Measurements from ENCODE around the gene LRRC70. TPM values are rescaled to one million over a fixed set of nuclear protein-coding genes. Genes with fewer than 3 reads are reported as not detected.

Gene LRRC70
- total and polyA plus RNA-seq, 4 donors: 2.5 to 13.1 (median 9.6) TPM; not detected in 1

DNA sequence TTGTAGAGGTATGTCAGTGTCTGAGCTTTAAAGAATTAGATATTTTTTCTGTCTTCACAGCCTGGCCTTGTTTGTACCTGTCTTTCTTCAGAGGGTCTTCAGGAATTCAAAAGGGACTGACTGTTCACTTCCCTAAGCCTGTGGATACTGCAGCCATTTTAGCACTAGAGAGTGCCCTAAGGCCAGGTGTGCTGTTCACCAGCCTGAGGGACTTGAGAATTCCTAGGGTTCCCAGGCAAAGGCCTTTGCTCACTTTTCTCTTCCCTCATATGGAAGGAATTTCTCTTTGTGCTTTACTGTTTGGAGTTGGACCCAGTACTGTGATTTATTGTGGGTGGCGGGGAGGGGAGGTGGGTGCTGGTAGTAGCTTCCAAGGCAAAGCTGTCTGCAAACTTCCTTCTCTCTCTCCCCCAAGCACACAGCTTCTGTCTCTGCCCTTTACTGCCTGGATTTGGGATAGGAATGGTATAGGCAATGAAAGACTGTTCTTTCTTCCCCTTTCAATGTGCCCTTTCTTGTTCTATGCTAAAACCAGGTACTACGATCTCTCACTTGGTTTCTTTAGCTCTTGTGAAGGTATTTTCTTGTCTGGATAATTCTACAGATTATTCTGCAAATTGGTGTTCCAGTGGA, 9.7 kb upstream of the LRRC70 start:
- Histone ChIP-seq H3K36me3 (ENCODE audit: control insufficient read depth in 1 of 2, insufficient read depth in 2 of 2, low read length in 1 of 2) (peaks cover 0 to 1% of the 10 kb centered on the region in 2 donors), H3K4me1 (ENCODE audit: control insufficient read depth in 1 of 2, insufficient read depth in 2 of 2, low read length in 2 of 2) (no peaks in the 10 kb centered on the region), H3K27ac (ENCODE audit: low read depth in 1 of 2, low read length in 2 of 2) (no peak overlapping the region), H3K9me3 (ENCODE audit: control insufficient read depth, low read length) (peaks cover 1% of the 10 kb centered on the region), H3K4me3 (ENCODE audit: low read length in 2 of 2) (no peak overlapping the region), H3K27me3 (ENCODE audit: control insufficient read depth in 1 of 2, insufficient read depth in 2 of 2, low read length in 1 of 2) (no peaks in the 10 kb centered on the region)
- intact Hi-C loops (cut with DNase I): no loop called here
- 93 to 96% methylated on average over 2 of the region's 2 CpGs for WGBS, 2 donors
- ATAC-seq (ENCODE audit: low FRiP score): no peak
- no peak for DNase-seq

DNA sequence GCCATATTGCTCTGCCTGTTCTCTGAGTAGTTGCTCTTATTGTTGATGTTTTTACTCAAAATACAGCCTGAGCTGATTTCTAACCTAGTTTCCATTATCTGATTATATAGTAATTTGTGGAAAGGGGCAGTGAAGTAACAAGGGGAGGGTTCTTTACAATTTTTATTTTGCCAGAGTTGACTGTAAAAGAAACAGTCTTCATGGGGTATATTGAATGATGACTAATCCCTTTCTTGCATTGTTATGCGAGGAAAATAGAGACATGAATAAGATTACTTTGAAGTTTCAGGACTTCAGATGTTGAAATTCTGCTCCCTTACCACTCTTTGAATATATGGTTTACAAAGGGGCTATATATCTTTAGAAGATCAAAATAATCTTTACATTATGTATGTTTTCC, 9.1 kb upstream of the LRRC70 start:
- H3K9me3 ChIP-seq (ENCODE audit: control insufficient read depth, low read length): peaks cover 1% of the 10 kb centered on the region
- DNase-seq: no peak
- no peaks in the 10 kb centered on the region for H3K4me1 ChIP-seq (ENCODE audit: control insufficient read depth in 1 of 2, insufficient read depth in 2 of 2, low read length in 2 of 2)
- intact Hi-C loops (cut with DNase I): no loop called here
- no peak for ATAC-seq (ENCODE audit: low FRiP score)
- no peak overlapping the region for H3K27ac ChIP-seq (ENCODE audit: low read depth in 1 of 2, low read length in 2 of 2)
- WGBS, 2 donors: 80 to 86% methylated on average over 1 of the region's 1 CpG
- H3K36me3 ChIP-seq (ENCODE audit: control insufficient read depth in 1 of 2, insufficient read depth in 2 of 2, low read length in 1 of 2): peaks cover 0 to 1% of the 10 kb centered on the region in 2 donors
- no peaks in the 10 kb centered on the region for H3K27me3 ChIP-seq (ENCODE audit: control insufficient read depth in 1 of 2, insufficient read depth in 2 of 2, low read length in 1 of 2)
- no peak overlapping the region for H3K4me3 ChIP-seq (ENCODE audit: low read length in 2 of 2)

DNA sequence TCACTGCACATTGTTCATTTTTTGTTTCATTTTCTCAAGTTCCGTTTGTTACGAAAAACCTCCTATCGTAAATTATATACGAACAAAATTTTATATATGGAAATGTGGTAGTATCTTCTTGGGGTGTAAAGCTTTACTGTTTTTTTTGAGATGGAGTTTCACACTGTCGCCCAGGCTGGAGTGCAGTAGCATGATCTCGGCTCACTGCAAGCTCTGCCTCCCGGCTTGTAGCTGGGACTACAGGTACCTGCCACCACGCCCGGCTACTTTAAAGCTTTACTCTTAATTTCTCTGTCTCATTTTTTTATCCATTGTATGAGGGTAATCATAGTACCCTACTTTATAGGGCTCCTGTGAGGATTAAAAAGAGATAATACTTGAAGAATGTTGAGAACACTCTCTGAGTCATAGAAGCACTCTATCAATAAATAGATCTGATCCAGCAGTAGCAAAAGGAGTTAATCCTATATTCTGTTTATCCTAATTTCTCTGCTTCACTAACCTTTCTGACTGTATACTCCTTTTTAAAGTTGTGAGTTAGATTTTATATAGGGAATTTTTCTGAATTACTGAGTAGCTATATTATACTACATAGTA, 5.6 kb upstream of the LRRC70 start:
- H3K36me3 ChIP-seq (ENCODE audit: control insufficient read depth in 1 of 2, insufficient read depth in 2 of 2, low read length in 1 of 2): peaks cover 0 to 1% of the 10 kb centered on the region in 2 donors
- intact Hi-C loops (cut with DNase I): no loop called here
- no peak overlapping the region for H3K4me3 ChIP-seq (ENCODE audit: low read length in 2 of 2)
- H3K27ac ChIP-seq (ENCODE audit: low read depth in 1 of 2, low read length in 2 of 2): no peak overlapping the region
- WGBS, 2 donors: 92 to 93% methylated on average over 9 of the region's 9 CpGs
- no peaks in the 10 kb centered on the region for H3K4me1 ChIP-seq (ENCODE audit: control insufficient read depth in 1 of 2, insufficient read depth in 2 of 2, low read length in 2 of 2)
- H3K27me3 ChIP-seq (ENCODE audit: control insufficient read depth in 1 of 2, insufficient read depth in 2 of 2, low read length in 1 of 2): no peaks in the 10 kb centered on the region
- H3K9me3 ChIP-seq (ENCODE audit: control insufficient read depth, low read length): peaks cover under 1% of the 10 kb centered on the region
- DNase-seq (no peak), ATAC-seq (ENCODE audit: low FRiP score) (no peak)

DNA sequence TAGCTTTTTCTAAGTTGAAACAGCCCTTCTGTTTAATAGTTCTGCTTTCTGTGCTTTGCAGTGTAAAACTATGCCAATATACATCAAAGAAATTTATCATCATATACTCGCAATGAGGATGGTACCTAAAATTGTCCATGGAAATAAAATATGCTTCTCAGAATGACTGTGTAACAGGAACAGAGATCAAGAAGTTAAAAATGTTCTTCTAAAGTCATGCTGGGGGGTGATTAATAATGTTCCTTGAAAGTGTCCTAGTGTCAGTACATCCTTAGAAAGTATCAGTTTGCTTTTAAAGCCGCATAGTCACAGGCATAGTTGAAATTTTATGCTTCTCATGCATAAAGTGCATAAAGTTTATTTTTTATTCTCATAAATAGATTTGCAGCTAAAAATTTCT, 4.0 kb upstream of the LRRC70 start:
- H3K9me3 ChIP-seq (ENCODE audit: control insufficient read depth, low read length): no peaks in the 10 kb centered on the region
- H3K4me1 ChIP-seq (ENCODE audit: control insufficient read depth in 1 of 2, insufficient read depth in 2 of 2, low read length in 2 of 2): no peaks in the 10 kb centered on the region
- H3K27ac ChIP-seq (ENCODE audit: low read depth in 1 of 2, low read length in 2 of 2): no peak overlapping the region
- no peak for ATAC-seq (ENCODE audit: low FRiP score)
- H3K27me3 ChIP-seq (ENCODE audit: control insufficient read depth in 1 of 2, insufficient read depth in 2 of 2, low read length in 1 of 2): no peaks in the 10 kb centered on the region
- intact Hi-C loops (cut with DNase I): no loop called here
- H3K4me3 ChIP-seq (ENCODE audit: low read length in 2 of 2): no peak overlapping the region
- no peaks in the 10 kb centered on the region for H3K36me3 ChIP-seq (ENCODE audit: control insufficient read depth in 1 of 2, insufficient read depth in 2 of 2, low read length in 1 of 2)
- no peak for DNase-seq
- 92 to 93% methylated on average over 2 of the region's 2 CpGs for WGBS, 2 donors

DNA sequence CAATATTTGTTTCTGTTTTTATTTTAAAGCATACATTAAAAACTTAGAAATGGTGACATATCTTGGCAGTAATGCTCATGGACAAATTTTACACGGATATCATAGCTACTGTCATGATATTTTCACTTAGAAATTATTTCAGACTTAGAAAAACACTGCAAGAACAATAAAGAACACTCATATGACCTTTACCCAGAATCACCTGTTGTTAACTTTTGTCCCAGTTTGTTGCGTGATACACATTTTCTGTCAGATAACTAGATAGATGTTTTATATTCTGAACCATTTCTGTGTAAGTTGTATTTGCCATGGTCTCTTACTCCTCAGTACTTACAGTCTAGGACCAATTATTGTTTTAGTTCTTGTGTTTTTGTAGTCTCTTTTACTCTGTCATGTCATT, 3.6 kb upstream of the LRRC70 start:
- H3K4me1 ChIP-seq (ENCODE audit: control insufficient read depth in 1 of 2, insufficient read depth in 2 of 2, low read length in 2 of 2): no peaks in the 10 kb centered on the region
- H3K9me3 ChIP-seq (ENCODE audit: control insufficient read depth, low read length): no peaks in the 10 kb centered on the region
- H3K27ac ChIP-seq (ENCODE audit: low read depth in 1 of 2, low read length in 2 of 2): no peak overlapping the region
- no peak overlapping the region for H3K4me3 ChIP-seq (ENCODE audit: low read length in 2 of 2)
- DNase-seq (no peak), ATAC-seq (ENCODE audit: low FRiP score) (no peak)
- no peaks in the 10 kb centered on the region for H3K27me3 ChIP-seq (ENCODE audit: control insufficient read depth in 1 of 2, insufficient read depth in 2 of 2, low read length in 1 of 2)
- intact Hi-C loops (cut with DNase I): no loop called here
- 67% methylated on average over 2 of the region's 2 CpGs for WGBS, 2 donors
- H3K36me3 ChIP-seq (ENCODE audit: control insufficient read depth in 1 of 2, insufficient read depth in 2 of 2, low read length in 1 of 2): no peaks in the 10 kb centered on the region

DNA sequence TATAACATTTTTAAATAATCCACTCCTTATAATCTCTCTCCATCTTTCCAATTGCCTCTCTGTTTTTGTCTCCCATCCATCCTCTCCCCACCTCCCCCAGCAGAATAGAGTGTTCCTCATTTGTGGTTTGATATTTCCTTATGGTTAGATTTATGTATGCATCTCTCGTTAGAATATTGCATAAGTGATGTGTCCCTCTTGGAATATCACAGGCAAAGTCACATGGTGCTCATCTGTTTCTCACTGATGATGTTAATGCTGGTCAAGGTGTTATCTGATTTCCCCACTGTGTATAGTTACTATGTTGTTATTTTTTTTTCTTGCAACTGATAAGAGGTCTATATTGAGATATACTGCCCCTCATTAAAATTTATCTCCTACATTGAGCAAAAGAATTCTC, 3.1 kb upstream of the LRRC70 start:
- DNase-seq (no peak), ATAC-seq (ENCODE audit: low FRiP score) (no peak)
- Histone ChIP-seq H3K36me3 (ENCODE audit: control insufficient read depth in 1 of 2, insufficient read depth in 2 of 2, low read length in 1 of 2) (no peaks in the 10 kb centered on the region), H3K27me3 (ENCODE audit: control insufficient read depth in 1 of 2, insufficient read depth in 2 of 2, low read length in 1 of 2) (no peaks in the 10 kb centered on the region), H3K27ac (ENCODE audit: low read depth in 1 of 2, low read length in 2 of 2) (no peak overlapping the region), H3K9me3 (ENCODE audit: control insufficient read depth, low read length) (no peaks in the 10 kb centered on the region), H3K4me3 (ENCODE audit: low read length in 2 of 2) (no peak overlapping the region), H3K4me1 (ENCODE audit: control insufficient read depth in 1 of 2, insufficient read depth in 2 of 2, low read length in 2 of 2) (no peaks in the 10 kb centered on the region)
- WGBS, 2 donors: 88 to 93% methylated on average over 1 of the region's 1 CpG
- intact Hi-C loops (cut with DNase I): no loop called here

DNA sequence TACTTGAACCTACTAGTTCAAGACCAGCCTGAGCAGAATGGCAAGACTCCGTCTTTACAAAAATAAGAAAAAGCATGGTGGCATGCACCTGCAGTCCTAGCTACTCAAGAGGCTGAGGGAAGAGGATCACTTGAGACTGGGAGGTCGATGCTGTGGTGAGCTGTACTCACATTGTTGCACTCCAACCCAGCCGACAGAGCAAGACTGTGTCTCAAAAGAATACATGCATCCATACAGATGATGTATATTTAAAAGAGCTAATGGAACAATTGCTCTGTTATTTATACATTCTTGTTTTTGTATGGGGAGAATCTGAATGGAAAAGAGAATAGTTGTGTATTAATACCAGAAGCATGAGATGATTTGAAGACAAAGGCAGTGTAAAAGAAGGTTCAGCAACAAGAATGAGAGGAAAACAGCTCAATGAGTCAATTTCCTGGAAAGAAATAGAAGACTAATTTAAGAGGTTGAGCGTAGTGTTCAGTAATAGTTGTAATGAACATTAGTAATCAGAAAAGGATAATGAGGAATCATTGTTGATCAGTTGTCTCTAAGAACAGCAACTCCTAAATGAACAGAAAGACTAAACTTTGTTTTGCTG, 1.9 kb upstream of the LRRC70 start:
- Histone ChIP-seq H3K27ac (ENCODE audit: low read depth in 1 of 2, low read length in 2 of 2) (no peak overlapping the region), H3K4me3 (ENCODE audit: low read length in 2 of 2) (no peak overlapping the region), H3K4me1 (ENCODE audit: control insufficient read depth in 1 of 2, insufficient read depth in 2 of 2, low read length in 2 of 2) (no peaks in the 10 kb centered on the region), H3K36me3 (ENCODE audit: control insufficient read depth in 1 of 2, insufficient read depth in 2 of 2, low read length in 1 of 2) (no peaks in the 10 kb centered on the region), H3K27me3 (ENCODE audit: control insufficient read depth in 1 of 2, insufficient read depth in 2 of 2, low read length in 1 of 2) (no peaks in the 10 kb centered on the region), H3K9me3 (ENCODE audit: control insufficient read depth, low read length) (no peaks in the 10 kb centered on the region)
- ATAC-seq (ENCODE audit: low FRiP score): no peak
- intact Hi-C loops (cut with DNase I): no loop called here
- WGBS, 2 donors: 94 to 95% methylated on average over 4 of the region's 4 CpGs
- no peak for DNase-seq

DNA sequence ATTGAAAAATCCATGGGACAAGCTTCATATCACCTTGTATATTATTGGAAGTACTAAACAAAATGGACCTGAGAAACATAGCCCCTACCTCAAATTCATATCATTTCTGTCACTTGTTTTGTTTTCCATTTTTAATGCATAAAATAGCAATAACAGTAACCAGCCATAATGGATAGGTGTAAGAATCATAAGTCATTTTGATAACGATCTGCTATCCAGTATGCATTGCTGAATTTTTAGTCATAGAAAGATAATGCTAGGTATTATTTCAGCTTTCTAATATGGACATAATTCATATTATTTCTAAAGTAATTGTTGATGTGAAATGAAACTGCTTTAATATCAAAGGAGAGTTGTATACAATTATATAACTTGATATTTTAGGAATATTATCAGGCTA, 1.1 kb upstream of the LRRC70 start:
- no peaks in the 10 kb centered on the region for H3K4me1 ChIP-seq (ENCODE audit: control insufficient read depth in 1 of 2, insufficient read depth in 2 of 2, low read length in 2 of 2)
- H3K27me3 ChIP-seq (ENCODE audit: control insufficient read depth in 1 of 2, insufficient read depth in 2 of 2, low read length in 1 of 2): no peaks in the 10 kb centered on the region
- no peak overlapping the region for H3K4me3 ChIP-seq (ENCODE audit: low read length in 2 of 2)
- ATAC-seq (ENCODE audit: low FRiP score): no peak
- DNase-seq: no peak
- no peaks in the 10 kb centered on the region for H3K9me3 ChIP-seq (ENCODE audit: control insufficient read depth, low read length)
- H3K27ac ChIP-seq (ENCODE audit: low read depth in 1 of 2, low read length in 2 of 2): no peak overlapping the region
- 90% methylated on average over 1 of the region's 1 CpG for WGBS, 2 donors
- intact Hi-C loops (cut with DNase I): no loop called here
- no peaks in the 10 kb centered on the region for H3K36me3 ChIP-seq (ENCODE audit: control insufficient read depth in 1 of 2, insufficient read depth in 2 of 2, low read length in 1 of 2)

DNA sequence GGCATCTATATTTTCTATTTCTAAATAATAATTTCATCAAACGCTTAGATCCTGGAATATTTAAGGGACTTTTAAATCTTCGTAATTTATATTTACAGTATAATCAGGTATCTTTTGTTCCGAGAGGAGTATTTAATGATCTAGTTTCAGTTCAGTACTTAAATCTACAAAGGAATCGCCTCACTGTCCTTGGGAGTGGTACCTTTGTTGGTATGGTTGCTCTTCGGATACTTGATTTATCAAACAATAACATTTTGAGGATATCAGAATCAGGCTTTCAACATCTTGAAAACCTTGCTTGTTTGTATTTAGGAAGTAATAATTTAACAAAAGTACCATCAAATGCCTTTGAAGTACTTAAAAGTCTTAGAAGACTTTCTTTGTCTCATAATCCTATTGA, 1.1 kb downstream of the LRRC70 start:
- H3K36me3 ChIP-seq (ENCODE audit: control insufficient read depth in 1 of 2, insufficient read depth in 2 of 2, low read length in 1 of 2): no peaks in the 10 kb centered on the region
- 95 to 96% methylated on average over 5 of the region's 5 CpGs for WGBS, 2 donors
- DNase-seq (no peak), ATAC-seq (ENCODE audit: low FRiP score) (no peak)
- no peaks in the 10 kb centered on the region for H3K4me1 ChIP-seq (ENCODE audit: control insufficient read depth in 1 of 2, insufficient read depth in 2 of 2, low read length in 2 of 2)
- no peak overlapping the region for H3K4me3 ChIP-seq (ENCODE audit: low read length in 2 of 2)
- H3K27ac ChIP-seq (ENCODE audit: low read depth in 1 of 2, low read length in 2 of 2): no peak overlapping the region
- no peaks in the 10 kb centered on the region for H3K27me3 ChIP-seq (ENCODE audit: control insufficient read depth in 1 of 2, insufficient read depth in 2 of 2, low read length in 1 of 2)
- H3K9me3 ChIP-seq (ENCODE audit: control insufficient read depth, low read length): no peaks in the 10 kb centered on the region
- intact Hi-C loops (cut with DNase I): no loop called here
